Fibroblast of skin of scalp (primary cell): Measurements from ENCODE around the gene ICAM3.

Experiments used
- DNase-seq: peaks from one replicate; pipeline ENCODE4 v3.0.0-alpha.2; 2013

ICAM3 gene

DNA sequence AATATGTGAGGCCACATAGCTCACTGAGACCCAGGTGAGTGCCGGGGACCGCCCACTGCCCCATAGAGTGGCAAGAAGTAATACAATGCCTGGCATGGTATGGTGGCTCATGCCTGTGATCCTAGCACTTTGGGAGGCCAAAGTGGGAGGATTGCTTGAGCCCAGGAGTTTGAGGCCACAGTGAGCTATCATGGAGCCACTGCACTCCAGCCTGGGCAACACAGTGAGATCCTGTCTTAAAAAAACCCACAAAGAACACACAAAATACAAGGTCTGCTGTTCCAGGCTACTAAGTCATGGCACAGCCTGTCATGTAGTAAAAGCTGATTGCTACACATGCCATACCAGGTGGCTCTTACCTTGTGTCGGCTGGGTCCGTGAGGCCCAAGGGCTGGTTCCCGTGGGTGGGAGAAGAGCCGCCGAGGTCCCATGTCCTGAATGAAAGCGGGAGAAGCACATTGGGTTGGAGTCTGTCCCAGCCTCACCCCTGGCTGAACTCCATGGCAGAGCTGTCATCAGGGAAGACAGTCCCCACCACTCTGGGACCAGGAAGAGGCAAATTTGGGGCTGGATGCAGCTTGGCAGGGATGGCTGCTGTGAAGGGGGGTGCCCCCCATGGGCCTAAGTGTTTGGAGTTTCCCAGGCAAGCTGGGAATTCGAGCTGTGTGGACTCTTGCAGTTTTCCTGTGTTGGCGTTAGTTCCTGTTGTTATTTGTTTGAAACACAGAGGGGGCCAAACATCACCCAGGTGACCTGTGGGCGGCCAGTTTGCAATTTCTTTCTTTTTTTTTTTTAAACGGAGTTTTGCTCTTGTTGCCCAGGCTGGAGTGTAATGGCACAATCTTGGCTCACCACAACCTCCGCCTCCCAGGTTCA lies 20.4 kb downstream of the ICAM3 start:
- no peak for DNase-seq

DNA sequence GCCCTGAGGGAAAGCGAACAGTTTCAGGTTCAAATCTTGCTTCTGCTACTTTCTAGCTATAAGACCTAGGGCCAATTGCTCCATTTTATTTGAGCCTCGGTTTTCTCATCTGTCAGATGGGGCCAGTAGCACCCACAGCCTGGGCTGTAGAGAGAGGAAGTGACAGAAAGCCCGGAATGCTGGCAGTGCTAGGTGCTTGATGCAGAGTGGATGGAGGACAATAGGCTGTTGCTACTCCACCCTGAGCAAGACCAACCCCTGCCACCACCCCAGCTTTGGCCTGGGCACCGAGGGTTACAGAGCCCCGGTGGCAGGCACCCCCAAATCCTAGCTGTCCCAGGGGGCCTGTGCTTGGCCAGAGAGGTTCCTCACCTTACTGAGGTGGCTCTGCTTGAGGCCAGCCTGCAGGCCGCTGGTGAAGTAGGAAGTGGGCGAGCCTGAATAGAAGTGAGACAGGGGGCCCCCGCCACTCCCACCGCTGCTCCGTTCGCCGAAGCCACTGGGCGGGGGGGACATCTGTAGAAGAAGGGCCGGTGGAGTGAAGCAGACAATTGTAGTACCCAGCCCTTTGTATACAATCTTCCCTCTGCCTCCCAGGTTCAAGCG lies 21.5 kb downstream of the ICAM3 start:
- no peak for DNase-seq

DNA sequence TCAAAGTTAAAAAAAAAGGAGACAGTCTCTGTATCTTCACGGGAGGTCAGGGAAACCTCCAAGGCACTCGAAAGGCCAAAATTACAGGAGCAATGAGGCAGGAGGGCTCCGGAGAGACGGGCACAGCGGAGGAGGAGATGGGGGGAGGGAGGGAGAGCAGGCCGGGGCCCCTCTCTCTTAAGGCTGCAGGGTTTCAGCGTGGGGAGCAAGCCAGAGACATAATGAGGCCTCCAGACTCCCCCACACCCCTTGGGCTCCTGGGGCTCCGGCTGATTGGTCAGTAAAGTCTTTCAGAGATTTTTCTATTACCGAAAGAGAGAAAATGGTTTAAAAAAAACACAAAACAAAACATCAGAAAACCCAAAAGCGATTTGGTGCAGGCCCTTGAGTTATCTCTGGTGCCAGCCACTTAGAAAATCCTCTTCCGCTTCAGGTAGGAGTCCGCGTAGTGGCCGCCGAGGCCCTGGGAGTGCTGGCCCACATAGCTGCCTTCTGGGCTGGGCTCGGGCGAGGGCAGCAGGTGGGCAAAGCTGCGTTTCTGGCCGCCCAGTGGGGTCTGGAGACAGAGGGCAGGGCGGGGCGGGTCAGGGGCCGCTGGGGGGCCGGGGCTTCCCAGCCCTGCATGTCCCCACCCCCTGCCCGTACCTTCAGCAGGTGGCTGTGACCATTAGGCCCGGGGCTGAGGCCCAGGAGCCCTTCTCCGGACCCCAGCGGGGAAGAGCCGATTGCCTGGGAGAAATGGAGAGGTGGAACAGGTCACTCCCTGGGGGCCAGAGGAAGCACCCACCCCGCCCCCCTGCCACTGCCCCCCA lies 22.2 kb downstream of the ICAM3 start:
- no peak for DNase-seq

DNA sequence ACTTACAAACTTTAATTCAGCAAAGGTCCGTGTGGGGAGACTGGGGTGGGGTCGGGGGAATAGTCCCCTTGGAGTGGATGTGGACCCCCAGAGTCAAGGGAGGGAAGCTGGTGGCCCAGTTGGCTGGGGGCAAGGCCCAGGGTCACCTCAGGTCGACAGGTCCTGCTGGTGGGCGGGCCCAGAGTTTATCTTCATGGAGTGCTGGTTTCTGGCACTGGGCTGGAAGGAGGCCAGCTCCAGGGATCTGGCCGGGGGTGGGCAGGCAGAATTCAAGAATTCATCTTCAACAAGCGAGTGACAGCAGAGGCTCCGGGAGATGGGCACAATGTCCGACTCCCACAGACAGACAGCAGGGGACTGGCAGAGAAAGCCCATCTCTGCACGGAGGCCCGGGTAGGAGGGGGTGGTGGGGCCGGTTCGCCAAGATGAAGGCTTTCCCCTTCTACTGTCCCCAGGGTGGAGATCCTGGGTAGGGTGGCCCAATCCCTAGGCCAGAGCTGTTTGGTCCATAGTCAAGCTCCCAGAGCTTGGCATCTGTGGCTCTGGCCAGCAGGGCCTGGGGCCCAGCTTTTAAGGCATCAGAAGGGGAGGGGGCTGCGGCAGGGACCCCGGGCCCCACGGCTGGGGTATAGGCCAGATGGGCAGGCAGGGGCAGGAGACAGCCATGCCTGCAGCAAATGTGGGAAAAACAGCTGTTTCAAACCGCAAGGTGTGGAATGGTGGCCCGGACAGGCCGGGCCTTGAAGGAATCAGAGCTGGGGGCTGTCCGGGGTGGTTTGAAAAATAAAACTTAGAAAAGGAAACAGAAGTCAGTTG lies 23.0 kb downstream of the ICAM3 start:
- DNase-seq = no peak

DNA sequence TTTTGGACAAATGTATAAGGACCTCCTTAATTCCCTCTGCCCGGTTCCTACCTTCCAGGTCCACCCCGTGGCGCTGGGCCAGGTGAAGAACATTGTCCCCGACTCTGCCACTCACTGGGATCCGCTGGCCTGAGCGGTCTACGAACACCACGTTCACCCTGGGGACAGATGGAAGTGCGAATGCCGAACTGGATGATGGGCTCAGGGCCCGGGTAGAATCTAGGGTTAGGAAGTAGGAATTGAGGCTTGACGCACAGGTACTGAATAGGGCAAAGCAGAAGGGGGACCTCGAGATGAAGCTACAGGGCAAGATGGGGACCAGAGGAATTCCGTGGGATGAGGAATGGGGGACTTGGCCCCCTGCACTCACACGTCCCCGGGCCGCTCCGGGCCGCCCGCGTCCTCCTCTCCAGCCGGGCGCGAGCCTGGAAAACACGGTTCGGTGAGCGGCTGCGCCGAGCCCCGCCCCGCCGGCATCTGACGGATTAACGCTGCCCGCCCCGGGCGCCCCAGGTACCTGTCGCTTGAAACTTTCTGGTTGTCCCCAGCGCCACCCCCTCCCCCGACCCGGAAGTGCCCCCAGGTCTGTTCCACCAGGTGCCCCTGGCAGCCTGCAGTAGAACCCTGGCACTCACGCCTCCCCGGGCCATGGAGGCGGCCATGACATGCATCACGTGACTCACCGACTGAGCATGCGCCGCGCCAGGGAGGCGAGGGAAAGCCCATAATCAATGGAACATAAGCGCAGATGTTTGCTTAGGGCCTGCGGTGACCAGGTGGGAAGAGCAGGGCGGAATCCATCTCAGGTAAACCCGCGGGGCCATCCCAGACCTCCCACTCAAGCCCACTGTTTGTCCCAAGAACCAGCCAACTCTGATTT lies 23.8 kb downstream of the ICAM3 start, which contains the start of gene FDX2:
Gene FDX2 (minus strand): TSS at position 681 of the 880 bp plus-strand sequence. CDS start 19 bp downstream, at position 662.
- DNase-seq = peak; percentile 80

DNA sequence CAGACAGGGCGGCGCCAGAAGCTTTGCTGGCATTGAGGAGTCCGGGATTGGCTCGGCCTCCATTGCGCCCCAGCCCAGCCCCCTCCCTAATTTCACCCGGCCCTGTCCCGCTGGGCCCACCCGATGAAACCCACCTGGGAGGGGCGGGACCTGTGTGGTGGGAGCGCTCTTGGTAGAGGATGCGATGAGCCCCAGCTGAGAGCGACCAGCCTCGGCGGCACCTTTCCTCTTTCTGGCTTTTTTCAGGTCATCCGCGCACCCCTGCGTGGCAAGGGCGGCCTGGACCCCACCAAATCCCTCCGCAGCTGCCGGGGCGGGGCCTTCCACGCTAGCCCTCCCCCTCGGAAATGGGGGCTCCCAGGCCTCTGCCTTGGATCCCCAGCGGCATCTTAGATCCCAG lies 30.0 kb downstream of the ICAM3 start, which contains the start of gene ZGLP1:
Gene ZGLP1 (minus strand): TSS at position 393 of the 400 bp plus-strand sequence.
- DNase-seq = no peak

DNA sequence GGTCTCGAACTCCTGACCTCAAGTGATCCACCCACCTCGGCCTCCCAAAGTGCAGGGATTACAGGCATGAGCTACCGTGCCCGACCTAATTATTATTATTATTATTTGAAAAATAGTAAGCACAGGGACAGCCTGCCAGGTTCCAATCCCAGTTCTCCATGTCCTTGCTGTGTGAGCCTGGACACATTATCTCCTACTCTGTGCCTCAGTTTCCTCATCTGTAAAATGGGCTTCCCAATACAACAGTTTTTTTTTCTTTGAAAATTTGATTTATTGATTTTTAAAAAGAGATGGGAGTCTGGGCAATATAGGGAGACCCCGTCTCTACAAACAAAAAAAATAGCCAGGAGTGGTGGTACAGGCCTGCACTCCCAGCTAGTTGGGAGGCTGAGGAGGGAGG lies 33.1 kb downstream of the ICAM3 start:
- no peak for DNase-seq

DNA sequence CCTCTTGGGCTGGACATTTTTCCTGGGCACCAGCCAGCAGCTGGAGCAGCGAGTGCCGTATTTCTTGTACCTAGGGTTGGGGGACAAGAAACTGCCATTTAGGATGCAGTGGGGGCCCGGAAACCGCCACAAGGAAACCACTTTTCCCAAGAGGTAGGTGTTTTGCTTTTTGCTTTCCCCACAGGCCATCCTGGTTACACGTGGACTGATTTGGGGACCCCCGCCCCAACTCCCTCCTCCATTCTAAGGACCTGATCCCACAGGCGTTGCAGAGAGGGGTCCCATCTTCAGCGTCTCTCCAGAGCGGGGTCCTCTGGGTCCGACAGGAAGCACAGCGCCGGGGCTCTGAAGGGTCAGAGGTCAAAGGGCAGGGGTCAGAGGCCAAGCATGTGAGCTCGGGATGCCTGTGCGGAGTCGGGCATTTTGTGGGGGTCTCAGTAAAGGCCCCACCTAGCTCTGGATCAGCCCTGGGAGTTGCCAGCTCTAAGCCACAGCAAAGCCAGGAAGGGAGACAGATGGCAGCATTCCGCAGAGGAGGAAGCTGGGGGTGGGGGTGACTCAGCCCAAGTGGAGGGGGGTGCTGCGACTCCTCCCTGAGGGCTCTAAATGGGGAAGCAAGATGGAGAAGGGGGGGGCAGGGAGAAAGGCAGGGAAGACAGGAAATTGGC lies 34.2 kb downstream of the ICAM3 start:
- DNase-seq = peak; percentile 63

DNA sequence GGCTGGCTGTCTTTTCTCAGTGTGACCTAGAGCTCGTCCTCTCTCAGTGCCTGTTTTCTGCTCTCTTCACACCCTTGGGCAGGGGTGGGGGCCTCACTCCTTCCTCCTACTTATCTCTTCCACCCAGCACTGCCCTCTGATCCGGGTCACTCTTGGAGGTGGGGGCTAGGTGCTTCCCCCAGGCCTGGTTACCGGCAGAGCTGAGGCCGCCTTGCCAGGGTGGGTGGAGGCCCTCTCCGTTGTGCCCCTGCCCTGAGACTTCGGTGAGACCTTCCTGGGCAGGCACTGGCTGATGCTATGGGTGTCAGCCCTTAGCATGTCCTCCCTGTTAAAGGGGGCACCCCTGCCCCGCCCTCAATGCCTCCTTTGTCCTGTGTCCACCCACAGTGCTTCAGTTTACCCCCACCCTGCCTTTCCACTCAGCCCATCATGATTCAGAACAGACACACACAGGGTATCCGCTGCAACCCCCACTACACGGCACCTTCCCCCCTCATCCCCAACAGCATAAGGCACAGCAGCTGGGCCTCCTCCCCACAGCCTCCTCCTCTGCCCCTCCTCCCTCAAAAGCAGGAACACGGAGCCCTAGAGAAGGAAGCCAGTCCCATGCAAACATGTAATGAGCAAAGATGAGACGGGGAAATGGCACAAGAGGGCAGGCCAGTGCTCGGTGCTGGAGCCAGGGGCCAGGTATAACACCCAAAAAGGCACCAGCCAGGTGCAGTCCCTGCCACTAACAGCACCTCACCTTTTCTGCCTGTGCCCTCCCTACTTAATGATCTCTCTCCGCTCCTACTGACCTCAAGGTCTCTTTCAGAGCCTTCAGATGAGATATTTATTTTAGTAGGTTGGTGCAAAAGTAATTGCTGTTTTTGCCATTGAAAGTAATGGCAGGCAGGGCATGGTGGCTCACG lies 39.6 kb downstream of the ICAM3 start:
- DNase-seq = no peak

DNA sequence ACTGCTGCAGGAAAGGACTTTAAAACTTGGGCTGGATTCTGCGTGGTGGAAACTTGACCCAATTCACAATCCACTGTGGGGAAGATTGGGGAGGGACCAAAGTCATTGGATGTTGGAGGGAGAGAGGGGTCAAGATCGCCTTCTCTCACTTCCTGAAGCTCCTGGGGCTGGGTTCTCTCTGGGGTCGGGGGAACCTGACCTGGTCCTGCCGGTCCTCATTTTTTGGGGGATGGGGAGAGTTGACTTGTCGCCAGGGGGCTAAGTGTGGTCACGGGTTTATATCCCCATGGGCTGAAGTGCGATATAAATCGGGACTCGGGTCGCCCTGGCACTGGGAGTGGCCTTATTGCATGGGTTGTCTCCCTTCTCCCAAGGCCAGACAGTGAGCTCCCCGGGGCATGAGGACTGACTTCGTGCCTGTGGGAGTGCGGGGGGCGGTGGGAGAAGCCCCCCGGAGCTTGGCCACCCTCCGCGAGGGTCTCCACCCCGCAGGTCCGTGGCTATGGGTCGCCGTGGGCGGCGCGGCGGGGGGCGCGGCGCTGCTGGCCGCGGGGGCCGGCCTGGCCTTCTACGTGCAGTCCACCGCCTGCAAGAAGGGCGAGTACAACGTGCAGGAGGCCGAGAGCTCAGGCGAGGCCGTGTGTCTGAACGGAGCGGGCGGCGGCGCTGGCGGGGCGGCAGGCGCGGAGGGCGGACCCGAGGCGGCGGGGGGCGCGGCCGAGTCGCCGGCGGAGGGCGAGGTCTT lies 43.4 kb downstream of the ICAM3 start:
- no peak for DNase-seq

DNA sequence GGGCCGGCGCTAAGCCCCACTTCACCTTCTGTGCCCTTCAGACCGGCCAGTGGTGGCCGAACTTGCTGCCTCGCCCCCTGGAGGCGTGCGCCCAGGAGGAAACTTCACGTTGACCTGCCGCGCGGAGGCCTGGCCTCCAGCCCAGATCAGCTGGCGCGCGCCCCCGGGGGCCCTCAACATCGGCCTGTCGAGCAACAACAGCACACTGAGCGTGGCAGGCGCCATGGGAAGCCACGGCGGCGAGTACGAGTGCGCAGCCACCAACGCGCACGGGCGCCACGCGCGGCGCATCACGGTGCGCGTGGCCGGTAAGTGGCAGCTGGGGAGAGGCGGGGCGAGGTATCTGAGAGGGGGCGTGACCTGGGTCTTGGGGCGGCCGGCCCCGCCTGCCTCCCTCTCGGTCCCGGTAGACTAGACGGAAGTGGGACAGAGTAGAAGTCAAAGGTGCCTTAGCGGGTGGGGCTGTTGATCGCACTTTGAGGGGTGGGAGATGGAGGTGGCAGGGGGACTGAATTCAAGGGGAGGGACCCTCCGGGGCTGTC lies 44.0 kb downstream of the ICAM3 start:
- no peak for DNase-seq

DNA sequence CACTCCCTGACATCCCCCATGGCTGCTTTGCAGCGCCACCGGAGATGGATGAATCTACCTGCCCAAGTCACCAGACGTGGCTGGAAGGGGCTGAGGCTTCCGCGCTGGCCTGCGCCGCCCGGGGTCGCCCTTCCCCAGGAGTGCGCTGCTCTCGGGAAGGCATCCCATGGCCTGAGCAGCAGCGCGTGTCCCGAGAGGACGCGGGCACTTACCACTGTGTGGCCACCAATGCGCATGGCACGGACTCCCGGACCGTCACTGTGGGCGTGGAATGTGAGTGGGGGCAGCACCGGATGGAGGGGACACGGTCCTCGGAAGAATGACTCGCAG lies 45.1 kb downstream of the ICAM3 start:
- no peak for DNase-seq

DNA sequence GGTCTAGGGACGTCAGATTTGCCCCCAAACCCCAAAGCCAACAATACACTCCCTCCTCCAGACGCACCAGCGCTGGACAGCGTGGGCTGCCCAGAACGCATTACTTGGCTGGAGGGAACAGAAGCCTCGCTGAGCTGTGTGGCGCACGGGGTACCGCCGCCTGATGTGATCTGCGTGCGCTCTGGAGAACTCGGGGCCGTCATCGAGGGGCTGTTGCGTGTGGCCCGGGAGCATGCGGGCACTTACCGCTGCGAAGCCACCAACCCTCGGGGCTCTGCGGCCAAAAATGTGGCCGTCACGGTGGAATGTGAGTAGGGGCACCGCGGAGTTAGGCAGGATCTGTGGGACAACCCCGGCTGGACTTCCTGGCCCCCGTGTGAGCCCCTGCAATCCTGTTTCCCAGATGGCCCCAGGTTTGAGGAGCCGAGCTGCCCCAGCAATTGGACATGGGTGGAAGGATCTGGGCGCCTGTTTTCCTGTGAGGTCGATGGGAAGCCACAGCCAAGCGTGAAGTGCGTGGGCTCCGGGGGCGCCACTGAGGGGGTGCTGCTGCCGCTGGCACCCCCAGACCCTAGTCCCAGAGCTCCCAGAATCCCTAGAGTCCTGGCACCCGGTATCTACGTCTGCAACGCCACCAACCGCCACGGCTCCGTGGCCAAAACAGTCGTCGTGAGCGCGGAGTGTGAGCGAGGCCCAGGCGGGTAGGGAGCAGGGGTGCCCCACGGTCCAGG lies 45.6 kb downstream of the ICAM3 start:
- DNase-seq = no peak

DNA sequence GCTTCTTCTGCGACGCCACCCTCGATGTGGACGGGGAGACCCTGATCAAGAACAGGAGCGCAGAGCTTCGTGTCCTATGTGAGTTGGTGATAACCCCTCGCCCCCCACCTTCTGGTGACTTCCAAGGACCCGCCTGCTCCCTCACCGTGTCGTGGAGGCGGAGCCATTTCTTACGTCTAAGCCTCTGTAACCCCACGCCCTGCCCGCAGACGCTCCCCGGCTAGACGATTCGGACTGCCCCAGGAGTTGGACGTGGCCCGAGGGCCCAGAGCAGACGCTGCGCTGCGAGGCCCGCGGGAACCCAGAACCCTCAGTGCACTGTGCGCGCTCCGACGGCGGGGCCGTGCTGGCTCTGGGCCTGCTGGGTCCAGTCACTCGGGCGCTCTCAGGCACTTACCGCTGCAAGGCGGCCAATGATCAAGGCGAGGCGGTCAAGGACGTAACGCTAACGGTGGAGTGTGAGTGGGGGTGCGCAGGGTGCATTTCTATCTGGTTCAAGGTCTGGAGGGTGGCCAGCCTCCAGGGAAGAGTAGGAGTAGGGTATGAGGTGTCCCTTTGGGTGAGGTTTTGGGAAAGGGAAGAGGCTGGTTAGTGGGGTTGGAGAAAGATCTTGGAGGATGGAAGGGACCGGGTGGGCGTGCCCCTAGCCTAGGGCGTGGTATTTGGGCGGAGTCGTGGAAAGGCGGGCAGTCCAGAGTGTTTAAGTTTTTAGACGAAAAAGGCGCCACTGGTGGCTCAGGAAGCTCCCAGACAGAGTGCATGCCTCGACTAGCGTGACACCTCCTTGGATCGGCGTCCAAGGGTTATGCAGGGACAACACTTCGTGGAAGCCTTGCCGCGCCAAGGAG lies 46.4 kb downstream of the ICAM3 start:
- DNase-seq = no peak

DNA sequence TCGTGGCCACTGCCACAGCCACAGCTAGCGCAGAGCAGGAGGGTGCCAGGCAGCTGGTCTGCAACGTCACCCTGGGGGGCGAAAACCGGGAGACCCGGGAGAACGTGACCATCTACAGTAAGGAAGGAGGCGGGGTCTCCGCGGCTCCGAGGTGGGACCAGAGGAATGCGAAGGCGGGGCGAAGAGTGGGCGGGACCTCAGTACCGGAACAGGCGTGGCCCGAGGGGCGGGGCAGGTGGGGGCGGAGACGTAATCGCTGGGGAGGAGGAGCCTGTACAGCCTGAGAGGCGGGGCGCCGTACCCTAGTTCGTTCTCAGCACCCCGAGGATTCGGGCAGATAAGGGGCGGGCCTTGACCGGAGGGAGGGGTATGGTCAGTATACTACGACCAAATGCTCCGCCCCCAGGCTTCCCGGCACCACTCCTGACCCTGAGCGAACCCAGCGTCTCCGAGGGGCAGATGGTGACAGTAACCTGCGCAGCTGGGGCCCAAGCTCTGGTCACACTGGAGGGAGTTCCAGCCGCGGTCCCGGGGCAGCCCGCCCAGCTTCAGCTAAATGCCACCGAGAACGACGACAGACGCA lies 47.1 kb downstream of the ICAM3 start:
- peak; percentile 72 for DNase-seq

DNA sequence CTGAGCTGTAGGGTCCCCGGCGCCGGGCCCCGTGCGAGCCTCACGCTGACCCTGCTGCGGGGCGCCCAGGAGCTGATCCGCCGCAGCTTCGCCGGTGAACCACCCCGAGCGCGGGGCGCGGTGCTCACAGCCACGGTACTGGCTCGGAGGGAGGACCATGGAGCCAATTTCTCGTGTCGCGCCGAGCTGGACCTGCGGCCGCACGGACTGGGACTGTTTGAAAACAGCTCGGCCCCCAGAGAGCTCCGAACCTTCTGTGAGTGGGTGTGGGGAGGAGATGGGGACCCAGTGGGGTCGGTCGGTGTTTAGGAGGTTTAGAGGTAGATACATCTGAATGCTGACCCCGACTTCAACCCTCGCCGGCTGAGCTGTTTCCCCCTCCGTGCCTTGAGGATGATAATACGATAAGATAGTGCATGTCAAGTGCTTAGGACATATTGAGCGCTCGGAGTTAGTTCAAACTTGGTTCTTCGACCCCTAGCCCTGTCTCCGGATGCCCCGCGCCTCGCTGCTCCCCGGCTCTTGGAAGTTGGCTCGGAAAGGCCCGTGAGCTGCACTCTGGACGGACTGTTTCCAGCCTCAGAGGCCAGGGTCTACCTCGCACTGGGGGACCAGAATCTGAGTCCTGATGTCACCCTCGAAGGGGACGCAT lies 47.7 kb downstream of the ICAM3 start:
- DNase-seq = no peak
